Activated CD4-positive, CD25-positive, alpha-beta regulatory T cell treated with anti-CD3 and anti-CD28 coated beads, Interleukin-2, amount 50 U/mL, for 24 hours (primary cell): ENCODE results near the gene ZDHHC11.
A peak's percentile ranks its signal among the peaks of the same experiment; 100 is the strongest.
"Not testable (repeated sequence)": the region's sequence is repeated elsewhere in the genome, so short reads cannot be mapped to it uniquely, and the experiment has no call there.

Source experiments
- ATAC-seq, 2 donors: fragments of 150-1000 bp; cut with Tn5 transposase; one replicate each; pipeline ENCODE4 v1.10.0; 2021; ENCODE audit warnings: mild to moderate bottlenecking in 1 of 2, moderate library complexity in 1 of 2

Gene ZDHHC11

DNA sequence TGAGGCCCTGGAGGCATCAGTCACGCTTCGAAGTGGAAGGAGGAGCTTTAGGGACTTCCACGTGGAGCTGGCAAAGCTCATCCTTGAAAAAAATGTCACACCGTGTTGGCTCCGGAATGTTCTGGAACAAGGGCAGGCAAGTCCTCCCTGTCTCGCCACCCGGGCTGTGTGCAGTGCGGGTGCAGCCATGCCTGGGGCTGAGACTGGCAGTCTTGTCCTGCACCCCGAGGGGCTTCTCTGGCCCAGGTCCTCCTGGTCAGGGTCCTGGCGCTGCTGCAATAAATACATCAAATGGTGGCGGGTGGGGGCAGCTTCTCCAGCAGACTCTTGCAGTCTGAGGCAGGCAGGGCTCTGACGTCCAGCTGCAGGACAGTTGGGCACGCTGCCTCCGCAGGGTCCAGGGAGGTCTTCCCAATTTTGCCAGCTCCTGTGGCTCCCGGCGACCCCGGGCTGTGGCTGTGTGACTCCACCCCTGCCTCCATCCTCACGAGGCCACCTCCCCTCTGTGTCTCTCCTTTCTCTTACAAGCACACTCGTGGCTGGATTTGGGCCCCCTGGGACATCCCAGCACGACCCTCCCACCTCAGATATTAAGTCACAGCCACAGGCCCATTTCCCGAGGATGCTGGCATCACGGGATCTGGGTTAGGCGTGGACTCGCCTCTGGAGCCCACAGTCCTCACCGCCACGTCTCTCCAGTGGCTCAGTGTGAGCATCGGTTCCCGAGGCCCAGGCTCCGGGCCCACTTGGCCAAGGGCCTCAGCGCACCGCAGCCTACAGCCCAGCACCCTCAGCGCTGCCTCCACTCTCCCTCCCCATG is 8.2 kb downstream of the ZDHHC11 start:
- not testable (repeated sequence) for ATAC-seq

DNA sequence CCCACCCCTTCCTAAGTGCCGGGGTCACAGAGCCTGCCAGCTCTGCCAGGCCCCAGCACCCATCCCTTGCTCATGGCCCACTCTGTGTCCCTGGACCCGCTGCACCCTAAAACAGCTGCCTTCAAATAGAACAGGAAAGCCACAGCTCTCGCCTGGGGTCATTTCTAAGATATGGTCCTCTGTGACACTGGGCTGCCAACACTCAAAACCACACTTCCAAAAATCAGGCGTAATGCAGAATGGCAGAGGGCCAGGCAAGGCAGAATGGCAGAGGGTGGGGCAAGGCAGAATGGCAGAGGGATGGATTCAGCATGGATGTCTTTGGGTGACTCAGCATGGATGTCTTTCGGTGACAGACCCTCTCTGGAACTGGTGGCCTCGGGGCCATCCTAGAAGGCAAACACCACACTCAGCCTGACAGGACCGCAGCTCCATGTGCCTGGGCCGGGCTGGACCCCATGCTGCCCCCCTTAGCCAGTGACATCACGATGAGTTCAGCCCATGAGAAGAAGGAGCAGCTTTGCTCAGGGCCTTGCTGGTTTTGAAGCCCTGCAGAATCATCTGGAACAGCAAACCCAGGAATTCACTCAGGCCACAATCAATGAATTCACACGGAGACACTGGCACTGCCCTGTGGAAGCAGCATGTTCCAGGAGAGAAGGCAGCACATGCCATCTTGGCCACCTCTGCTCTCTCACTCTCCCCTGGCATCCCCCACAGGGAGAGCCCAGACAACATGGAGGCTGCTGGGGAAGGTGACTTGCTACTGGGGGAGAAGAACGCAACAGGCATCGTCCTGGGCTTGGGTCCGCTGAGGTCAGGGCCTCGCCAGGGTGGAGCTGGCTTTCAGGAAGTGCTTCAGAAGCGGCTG is 9.0 kb downstream of the ZDHHC11 start:
- ATAC-seq, result not testable (repeated sequence)

DNA sequence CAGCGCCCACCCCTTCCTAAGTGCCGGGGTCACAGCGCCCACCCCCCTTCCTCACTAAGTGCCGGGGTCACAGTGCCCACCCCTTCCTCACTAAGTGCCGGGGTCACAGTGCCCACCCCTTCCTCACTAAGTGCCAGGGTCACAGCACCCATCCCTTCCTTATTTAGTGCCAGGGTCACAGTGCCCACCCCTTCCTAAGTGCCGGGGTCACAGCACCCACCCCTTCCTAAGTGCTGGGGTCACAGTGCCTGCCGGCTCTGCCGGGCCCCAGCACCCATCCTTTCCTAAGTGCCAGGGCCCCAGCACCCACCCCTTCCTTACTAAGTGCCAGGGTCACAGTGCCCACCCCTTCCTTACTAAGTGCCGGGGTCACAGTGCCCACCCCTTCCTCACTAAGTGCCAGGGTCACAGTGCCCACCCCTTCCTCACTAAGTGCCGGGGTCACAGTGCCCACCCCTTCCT is 9.8 kb downstream of the ZDHHC11 start:
- ATAC-seq, result not testable (repeated sequence)

DNA sequence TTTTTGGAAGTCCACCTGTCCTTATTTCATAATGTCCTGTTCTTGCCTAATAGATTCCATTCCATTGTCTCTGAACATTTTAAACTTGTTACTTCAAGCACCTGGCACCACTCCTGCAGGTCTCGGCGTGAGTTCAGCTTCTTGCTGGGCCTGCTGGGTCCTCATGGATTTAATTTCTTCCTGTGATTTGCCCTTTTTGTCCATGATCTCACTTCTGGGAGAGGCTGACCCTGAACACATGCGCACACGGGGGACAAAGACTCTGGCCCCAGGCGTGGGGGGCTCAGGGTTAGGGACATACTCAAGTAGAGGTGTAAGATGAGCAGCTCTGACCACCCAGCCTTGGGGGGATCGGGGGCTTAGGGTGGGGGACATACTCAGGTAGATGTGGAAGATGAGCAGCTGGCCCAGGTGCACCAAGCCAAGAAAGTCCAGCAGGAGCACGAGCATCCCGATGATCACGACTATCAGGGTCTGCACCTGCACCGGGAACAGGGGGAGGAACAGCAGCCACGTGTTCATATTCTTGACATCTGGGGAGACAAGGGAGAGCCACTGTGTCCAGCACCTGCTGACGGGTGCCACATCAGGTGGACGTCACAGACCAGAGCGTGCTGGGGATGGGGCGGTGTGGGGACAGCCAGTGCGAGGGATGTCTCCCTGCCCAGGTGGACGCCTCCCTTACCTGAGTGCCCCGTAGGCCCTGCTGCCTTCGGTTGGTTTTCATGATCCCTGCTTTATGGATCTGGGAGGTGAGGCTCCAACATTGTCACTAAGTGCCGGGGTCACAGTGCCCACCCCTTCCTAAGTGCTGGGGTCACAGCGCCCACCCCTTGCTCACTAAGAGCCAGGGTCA is 10.4 kb downstream of the ZDHHC11 start:
- ATAC-seq, result not testable (repeated sequence)

DNA sequence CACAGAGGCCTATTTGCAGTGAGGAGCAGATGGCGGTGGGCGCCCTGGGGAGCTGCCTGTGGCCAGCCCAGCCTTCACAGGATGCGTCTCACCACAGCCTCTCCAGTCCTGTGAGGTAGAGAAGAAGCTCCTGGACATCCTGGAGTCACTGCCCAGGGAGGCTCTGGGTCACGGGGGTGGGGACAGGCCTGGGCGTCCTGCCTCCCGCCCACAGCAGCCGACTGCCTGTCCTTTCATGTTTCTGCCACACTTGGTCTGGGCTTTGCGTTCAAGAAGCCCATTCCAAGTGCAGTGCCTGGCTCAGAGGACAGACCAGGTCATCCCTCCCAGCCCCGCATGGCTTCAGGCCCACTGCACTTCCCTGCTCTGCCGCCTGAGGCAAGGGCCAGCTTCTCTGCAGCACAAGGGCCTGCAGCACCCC is 12.3 kb downstream of the ZDHHC11 start:
- not testable (repeated sequence) for ATAC-seq

DNA sequence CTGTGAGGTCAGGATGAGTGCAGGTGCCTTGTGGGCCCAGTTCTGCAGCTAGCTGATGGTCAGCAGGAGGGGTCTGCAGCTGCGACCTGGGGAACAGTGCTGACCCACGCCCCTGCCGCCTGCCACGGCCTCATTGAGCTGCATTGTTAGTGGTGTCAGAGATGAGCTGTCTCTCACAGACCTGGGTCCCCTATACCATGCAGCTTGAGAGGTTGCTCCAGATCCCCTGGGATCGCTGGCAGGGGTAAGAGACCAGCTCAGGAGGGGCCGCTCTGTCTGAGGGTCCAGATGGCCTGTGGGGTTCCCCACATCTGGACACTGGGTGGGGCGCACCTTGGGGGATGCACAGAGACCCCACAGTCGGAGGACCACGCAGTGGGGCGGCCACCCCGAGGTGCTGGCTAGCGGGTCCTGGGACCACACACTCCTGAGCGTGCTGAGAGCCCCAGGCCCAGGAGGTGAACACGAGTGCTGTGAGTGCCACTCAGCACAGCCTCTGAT is 13.1 kb downstream of the ZDHHC11 start:
- not testable (repeated sequence) for ATAC-seq

DNA sequence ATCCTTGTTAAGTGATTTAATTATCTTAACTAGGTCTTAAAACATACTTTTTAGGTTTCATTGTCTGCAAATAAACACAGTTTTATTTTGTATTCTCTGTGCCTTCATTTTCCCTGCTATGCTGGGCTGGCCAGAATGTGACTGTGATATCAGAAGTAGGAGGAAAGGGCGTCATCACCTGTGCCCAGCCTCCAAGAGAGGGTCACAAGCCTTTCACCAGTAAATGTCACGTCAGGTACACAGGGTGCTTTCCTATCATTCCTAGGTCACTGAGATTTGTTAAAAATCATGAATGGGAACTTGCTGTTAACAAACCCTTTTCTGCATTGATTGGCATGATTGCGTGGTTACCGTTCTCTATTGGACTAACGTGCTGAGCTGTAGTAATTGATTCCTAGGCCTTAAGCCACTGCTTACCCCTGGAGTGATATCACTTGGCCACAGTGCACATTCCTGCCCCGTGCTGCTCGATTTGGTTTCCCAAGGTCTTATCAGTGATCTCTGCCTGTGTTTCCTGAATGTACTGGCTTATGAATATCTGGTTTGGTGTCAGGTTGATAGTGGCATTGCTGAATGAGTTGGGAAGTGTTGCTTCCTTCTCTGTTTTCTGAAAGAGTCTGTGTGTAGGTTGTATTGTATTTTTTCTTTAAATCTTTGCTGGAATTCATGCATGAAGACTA is 14.7 kb downstream of the ZDHHC11 start:
- not testable (repeated sequence) for ATAC-seq

DNA sequence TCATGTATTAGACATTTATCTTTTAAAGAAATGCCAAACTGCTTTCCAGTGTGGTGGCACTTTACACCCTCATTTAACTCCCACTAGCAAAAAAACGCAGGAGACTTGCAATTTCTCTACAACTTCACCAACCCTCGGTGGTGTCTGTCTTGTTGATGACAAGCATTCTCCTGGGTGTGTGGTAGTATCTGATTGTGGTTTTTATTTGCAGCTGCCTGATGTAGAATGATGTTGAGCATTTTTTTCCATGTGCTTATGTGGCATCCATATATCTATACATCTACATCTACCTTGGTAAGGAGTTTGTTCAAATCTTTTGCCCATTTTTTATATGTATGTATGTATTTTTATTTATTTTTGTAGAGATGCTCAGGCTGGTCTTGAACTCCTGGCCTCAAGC is 16.8 kb downstream of the ZDHHC11 start:
- peak in 1 of 2 donors; percentile 19 for ATAC-seq

DNA sequence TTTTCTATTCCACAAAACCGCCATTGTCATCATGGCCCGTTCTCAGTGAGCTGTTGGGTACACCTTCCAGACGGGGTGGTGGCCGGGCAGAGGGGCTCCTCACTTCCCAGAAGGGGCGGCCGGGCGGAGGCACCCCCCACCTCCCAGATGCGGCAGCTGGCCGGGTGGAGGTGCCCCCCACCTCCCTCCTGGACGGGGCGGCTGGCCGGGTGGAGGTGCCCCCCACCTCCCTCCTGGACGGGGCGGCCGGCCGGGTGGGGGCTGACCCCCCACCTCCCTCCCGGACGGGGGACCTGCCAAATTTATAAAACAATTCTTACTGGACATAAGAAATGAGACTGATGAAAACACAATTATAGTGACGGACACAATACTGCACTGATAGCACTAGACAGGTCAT is 22.6 kb downstream of the ZDHHC11 start:
- ATAC-seq, result not testable (repeated sequence)

DNA sequence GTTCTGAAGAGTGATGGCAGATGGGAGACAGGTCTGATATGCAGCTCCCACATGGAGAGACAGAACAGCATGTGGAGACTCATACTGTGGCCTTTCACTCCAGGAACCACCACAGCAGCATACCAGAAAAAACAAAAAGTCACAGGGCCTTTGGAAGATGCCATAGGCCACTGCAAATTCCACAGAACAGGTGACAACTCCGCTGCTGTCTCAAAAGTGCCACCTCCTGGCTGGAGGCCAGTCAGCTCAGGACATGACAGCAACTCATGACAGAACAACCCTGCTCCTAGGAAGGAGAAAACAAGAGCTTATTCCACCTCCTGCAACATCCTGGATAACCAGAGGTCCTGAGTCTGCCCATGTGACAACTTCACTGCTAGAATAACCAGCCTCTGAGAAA is 25.2 kb downstream of the ZDHHC11 start:
- not testable (repeated sequence) for ATAC-seq

DNA sequence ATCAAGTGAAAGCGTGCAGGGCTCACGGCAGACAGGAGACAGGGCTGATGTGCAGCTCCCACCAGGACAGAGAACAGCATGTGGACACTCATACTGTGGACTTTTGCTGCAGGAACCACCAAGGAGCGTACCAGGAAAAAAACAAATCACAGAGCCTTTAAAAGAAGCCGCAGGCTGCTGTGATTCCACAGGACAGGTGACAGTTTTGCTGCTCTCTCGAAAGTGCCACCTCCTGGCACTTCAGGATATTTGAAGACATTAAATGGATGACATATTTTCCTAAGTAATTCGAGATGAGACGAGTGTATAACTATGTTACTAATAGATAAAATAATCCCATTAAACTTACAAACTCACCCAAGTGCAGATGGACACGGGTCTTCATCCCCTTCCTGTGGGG is 29.3 kb downstream of the ZDHHC11 start:
- no peak for ATAC-seq

DNA sequence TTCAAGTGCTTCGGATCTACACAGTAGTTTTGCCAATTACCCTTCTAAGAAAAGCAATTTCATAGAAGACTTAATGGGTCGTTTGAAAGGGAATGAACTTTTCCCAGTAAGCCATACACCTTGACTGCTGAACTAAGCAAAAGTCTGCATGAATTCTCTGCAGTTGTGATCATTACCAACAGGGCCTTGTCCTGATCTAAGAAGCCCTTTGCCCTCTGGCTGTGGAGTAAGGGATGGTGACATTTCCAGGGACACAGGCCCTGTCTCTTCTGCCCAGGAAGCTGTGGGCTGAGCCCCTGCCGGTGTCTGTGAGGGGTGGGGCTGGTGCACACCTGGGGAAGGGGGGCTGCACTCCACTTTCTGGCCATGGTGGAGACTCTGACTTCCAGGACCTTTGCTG is 30.5 kb downstream of the ZDHHC11 start:
- ATAC-seq, result no peak

DNA sequence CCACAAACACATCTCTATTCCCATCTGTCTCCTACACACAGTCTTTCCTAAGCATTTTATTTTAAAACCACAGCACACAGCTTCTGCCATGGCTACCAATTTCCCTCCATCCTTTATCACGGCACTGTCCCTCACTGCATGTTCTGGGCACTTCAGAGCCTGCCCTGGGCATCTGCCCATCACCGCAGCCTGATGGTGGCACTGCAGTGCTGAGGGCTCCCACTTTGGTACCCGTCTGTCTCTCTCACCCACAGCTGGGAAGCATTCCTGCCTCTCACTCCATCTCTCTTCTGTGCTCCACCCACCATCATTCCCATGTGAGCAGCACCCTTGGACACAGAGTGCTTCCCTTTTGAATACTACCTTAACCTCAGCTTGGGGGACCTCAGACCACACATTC is 31.7 kb downstream of the ZDHHC11 start:
- no peak for ATAC-seq

DNA sequence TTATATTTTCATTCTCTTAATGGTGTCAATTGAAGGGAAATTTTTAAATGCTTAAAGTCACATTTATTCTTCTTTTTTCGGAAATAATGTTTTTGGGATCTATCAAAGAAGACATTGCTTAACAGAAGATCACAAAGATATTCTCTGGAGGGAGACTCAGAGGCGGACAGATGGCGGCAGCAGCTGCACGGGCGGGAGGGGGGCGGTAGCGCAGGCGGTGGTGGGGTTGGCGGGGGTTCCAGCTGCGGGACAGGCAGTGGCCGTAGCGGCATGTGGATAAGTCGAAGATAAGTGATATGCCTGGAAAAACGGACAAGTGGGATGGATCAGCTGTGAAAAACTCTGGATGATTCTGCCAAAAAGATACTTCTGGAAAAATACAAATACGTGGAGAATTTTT is 34.6 kb downstream of the ZDHHC11 start:
- ATAC-seq, result no peak

DNA sequence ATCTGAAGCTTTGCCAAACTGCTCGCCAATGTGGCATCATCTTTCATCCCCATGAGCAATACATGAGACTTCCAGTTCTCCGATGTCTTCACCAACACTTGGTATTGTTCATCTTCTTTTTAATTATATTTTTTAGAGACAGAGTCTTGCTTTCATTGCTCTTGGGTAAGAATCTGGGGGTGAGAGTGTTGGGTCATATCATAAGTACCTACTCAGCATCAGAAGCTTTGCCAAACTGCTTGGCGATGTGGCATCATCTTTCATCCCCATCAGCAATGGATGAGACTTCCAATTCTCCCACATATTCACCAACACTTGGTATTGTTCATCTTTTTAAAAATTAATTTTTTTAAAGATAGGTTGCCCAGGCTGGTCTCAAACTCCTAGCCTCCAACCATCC is 35.3 kb downstream of the ZDHHC11 start:
- no peak for ATAC-seq

DNA sequence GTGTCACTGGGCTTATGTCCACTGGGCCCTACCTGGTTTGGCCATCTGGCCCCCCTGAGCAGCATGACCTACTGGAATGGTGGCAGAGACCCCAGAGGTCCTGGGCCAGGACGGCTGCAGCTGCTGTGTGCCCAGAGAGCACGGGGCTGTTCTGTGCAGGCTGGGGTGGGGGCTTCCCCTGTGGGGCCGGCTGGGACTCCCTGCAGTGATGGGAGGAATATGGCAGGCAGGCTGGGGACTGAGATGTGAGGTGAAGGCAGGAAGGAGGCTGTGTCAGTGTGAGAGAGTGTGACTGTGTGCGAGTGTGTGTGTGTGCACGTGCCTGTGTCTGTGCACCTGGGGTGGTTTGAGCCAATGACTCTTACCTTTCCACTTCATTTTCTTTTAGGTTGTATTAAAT is 37.2 kb downstream of the ZDHHC11 start:
- not testable (repeated sequence) for ATAC-seq

DNA sequence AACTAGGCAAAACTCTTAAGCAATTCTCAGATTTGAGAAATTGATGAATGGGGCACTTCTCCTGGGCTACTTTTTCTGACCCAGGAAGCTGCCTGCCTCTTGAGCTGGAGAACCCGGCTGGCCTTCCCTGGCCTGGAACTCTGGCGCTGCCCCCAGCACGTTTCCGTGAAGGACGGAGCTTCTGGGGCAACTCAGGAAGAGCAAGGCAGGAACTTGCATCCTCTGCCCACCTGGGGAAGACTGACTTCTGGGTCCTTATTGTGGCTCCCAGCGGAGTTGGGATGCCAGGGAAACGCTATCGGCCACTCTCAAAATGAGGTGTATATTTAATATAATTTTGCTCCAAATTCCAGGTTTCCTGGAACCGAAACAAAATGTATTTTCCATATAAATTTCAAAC is 39.4 kb downstream of the ZDHHC11 start:
- not testable (repeated sequence) for ATAC-seq

DNA sequence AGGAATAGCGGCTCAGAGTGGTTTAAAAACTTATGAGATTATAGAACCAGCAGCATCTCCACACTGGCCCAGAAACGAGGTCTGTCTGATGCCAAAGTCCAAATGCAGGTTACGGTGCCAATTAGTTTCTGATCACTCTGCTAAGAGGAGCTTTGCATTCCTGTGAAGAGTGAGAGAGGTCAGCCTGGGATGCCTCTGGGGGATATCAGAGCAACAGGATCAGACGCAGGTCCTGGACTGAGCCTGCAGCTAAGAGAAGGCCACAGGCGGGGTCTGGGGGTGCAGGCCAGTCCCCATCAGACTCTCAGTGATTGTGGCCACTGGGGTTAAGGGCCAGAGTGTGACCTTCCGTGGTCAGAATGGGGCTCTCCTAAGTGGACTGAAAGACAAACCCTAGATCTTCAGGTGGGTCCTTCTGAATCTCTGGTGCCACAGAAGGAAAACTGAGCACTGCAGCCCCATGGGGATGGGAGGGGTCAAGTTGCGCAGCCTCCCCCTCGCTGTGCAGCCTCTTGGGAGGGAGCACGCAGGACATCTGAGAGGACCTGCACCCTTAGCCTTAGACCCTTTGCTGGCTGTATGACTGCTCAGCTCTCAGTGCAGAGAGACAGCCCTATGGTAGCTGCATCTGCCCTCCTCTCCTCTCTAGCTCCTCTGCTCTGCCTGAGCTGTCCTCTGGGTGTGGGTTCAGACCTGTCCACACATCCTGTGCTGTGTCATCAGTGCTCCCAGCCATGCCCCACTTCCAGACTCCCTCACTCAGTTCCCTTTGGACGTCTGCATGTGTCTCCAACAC is 42.9 kb downstream of the ZDHHC11 start:
- not testable (repeated sequence) for ATAC-seq

DNA sequence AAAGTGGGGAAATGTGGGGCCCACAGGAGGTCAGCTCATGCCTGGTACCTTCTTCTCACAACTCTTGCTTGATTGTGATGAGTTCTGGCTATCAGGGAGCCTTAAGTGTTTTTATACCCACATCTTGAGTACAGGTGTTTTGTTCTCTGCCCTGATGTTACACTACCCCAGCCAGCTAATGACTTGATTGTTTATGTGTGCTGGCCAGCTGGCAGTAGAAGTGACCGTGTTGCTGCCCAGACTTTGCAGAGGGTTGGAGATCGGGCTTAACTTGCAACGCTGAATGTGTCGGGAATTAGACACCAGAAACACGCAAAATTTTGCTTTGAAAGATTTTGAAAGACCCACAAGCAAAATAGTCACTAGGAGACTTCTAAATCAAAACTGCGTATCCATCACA is 49.3 kb downstream of the ZDHHC11 start:
- no peak for ATAC-seq

DNA sequence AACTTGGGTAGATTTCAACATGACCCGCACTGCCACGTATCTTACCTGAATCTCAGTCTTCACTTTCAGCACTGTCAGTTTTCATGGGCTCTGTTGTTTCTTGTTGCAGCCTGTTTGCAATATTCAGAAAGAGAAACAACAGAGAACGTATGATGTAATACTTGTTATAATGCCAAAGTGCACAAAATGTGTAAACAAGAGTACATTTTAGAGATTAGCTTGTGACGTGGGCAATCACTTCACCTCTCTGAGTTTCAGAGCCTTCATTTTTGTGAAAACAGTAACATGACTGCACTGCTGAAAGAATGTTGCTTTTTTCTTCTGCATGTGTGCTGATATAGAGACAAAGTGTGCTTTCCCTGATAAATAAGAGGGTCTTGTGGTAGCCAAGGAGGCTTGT is 49.7 kb downstream of the ZDHHC11 start:
- not testable (repeated sequence) for ATAC-seq
